Measurements from ENCODE around the gene ZFC3H1.

ZFC3H1 gene

DNA sequence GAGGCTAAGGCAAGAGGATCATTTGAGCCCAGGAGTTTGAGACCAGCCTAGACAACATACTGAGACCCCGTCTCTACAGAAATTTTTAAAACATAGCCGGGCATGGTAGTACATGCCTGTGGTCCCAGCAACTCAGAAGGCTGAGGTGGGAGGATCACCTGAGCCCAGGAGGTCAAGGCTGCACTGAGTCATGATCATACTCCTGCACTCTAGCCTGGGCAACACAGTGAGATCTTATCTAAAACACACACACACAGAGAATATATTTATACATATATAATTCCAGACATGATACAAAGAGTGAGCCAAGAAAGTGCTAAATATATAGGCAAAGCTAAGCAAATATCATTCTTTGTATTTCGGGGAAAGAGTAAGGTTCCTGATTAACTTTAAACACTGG lies 9.4 kb downstream of the ZFC3H1 start:
- TF ChIP-seq POU6F1 (CRISPR knock-in tag; IDR thresholded peaks at IDR 0.05; ENCODE audit: borderline replicate concordance, low read depth): no peak
- no peak for ATAC-seq

DNA sequence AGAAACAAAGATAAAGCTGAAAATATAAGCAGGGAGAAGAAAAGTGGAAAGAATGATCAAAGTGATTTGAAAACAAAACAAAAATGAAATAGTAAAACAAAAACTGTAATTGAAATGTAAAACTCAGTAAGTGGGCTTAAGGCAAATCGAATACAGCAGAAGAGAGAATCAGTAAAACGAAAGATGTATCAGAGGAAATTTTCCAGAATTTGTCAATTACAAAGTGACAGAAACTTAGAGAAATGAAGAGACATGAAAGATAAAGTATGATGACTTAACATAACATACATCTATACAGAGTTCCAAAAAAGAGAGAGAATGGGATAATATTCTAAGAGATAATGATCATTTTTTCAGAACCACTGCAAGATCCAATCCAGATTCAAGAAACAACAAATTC lies 10.5 kb downstream of the ZFC3H1 start:
- ATAC-seq: no peak
- TF ChIP-seq ZFP30 (CRISPR knock-in tag; IDR thresholded peaks at IDR 0.05): peak; percentile 99
- no peak for TF ChIP-seq GLIS3 (CRISPR knock-in tag; IDR thresholded peaks at IDR 0.05)
- no peak for TF ChIP-seq ESRRG (CRISPR knock-in tag; IDR thresholded peaks at IDR 0.05)

GRCh38 chr12:71652656-71653055 lies 11.0 kb downstream of the ZFC3H1 start:
- no peak for ATAC-seq
- TF ChIP-seq ZFP3 (CRISPR knock-in tag; IDR thresholded peaks at IDR 0.05): no peak

- no peak for TF ChIP-seq CSDC2 (CRISPR knock-in tag; IDR thresholded peaks at IDR 0.05)
- TF ChIP-seq OSR1 (CRISPR knock-in tag; IDR thresholded peaks at IDR 0.05): no peak
- TF ChIP-seq ISL1 (CRISPR knock-in tag; IDR thresholded peaks at IDR 0.05): no peak
- no peak for TF ChIP-seq ZNF8 (CRISPR knock-in tag; IDR thresholded peaks at IDR 0.05)
- TF ChIP-seq, protein P1, sequence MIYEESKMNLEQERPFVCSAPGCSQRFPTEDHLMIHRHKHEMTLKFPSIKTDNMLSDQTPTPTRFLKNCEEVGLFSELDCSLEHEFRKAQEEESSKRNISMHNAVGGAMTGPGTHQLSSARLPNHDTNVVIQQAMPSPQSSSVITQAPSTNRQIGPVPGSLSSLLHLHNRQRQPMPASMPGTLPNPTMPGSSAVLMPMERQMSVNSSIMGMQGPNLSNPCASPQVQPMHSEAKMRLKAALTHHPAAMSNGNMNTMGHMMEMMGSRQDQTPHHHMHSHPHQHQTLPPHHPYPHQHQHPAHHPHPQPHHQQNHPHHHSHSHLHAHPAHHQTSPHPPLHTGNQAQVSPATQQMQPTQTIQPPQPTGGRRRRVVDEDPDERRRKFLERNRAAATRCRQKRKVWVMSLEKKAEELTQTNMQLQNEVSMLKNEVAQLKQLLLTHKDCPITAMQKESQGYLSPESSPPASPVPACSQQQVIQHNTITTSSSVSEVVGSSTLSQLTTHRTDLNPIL (CRISPR knock-in tag; IDR thresholded peaks at IDR 0.05; ENCODE audit: low read depth): no peak
- no peak for TF ChIP-seq TOX (CRISPR knock-in tag; IDR thresholded peaks at IDR 0.05; ENCODE audit: borderline replicate concordance)
- TF ChIP-seq GLIS3 (CRISPR knock-in tag; IDR thresholded peaks at IDR 0.05): no peak
- TF ChIP-seq, protein P2, sequence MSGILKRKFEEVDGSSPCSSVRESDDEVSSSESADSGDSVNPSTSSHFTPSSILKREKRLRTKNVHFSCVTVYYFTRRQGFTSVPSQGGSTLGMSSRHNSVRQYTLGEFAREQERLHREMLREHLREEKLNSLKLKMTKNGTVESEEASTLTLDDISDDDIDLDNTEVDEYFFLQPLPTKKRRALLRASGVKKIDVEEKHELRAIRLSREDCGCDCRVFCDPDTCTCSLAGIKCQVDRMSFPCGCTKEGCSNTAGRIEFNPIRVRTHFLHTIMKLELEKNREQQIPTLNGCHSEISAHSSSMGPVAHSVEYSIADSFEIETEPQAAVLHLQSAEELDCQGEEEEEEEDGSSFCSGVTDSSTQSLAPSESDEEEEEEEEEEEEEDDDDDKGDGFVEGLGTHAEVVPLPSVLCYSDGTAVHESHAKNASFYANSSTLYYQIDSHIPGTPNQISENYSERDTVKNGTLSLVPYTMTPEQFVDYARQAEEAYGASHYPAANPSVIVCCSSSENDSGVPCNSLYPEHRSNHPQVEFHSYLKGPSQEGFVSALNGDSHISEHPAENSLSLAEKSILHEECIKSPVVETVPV (CRISPR knock-in tag; IDR thresholded peaks at IDR 0.05): no peak
- no peak for TF ChIP-seq ESRRG (CRISPR knock-in tag; IDR thresholded peaks at IDR 0.05)
- TF ChIP-seq SNAI2 (CRISPR knock-in tag; IDR thresholded peaks at IDR 0.05): no peak
- no peak for TF ChIP-seq ZNF70 (CRISPR knock-in tag; IDR thresholded peaks at IDR 0.05)
- TF ChIP-seq ZNF565 (CRISPR knock-in tag; conservative IDR thresholded peaks at IDR 0.05; ENCODE audit: low read depth): no peak
- no peak for TF ChIP-seq BACH2 (CRISPR knock-in tag; IDR thresholded peaks at IDR 0.05; ENCODE audit: borderline replicate concordance)
- ATAC-seq: no peak
Observed at GRCh38 chr12:71649401-71649800, 14.2 kb downstream of the ZFC3H1 start.

- no peak for ATAC-seq
- TF ChIP-seq SNAI2 (CRISPR knock-in tag; IDR thresholded peaks at IDR 0.05) (no peak), CSDC2 (CRISPR knock-in tag; IDR thresholded peaks at IDR 0.05) (no peak), RARB (CRISPR knock-in tag; IDR thresholded peaks at IDR 0.05) (no peak), ZNF565 (CRISPR knock-in tag; conservative IDR thresholded peaks at IDR 0.05; ENCODE audit: low read depth) (no peak), TOX (CRISPR knock-in tag; IDR thresholded peaks at IDR 0.05; ENCODE audit: borderline replicate concordance) (no peak), POU6F1 (CRISPR knock-in tag; IDR thresholded peaks at IDR 0.05; ENCODE audit: borderline replicate concordance, low read depth) (no peak), ZNF8 (CRISPR knock-in tag; IDR thresholded peaks at IDR 0.05) (no peak), ZC3H10 (CRISPR knock-in tag; IDR thresholded peaks at IDR 0.05) (no peak), ISL1 (CRISPR knock-in tag; IDR thresholded peaks at IDR 0.05) (no peak), PATZ1 (CRISPR knock-in tag; IDR thresholded peaks at IDR 0.05; ENCODE audit: borderline replicate concordance) (no peak), BACH2 (CRISPR knock-in tag; IDR thresholded peaks at IDR 0.05; ENCODE audit: borderline replicate concordance) (no peak), OSR1 (CRISPR knock-in tag; IDR thresholded peaks at IDR 0.05) (no peak), ZFP3 (CRISPR knock-in tag; IDR thresholded peaks at IDR 0.05) (no peak)
- TF ChIP-seq, protein P2 (CRISPR knock-in tag; IDR thresholded peaks at IDR 0.05): no peak
- TF ChIP-seq, protein P3, sequence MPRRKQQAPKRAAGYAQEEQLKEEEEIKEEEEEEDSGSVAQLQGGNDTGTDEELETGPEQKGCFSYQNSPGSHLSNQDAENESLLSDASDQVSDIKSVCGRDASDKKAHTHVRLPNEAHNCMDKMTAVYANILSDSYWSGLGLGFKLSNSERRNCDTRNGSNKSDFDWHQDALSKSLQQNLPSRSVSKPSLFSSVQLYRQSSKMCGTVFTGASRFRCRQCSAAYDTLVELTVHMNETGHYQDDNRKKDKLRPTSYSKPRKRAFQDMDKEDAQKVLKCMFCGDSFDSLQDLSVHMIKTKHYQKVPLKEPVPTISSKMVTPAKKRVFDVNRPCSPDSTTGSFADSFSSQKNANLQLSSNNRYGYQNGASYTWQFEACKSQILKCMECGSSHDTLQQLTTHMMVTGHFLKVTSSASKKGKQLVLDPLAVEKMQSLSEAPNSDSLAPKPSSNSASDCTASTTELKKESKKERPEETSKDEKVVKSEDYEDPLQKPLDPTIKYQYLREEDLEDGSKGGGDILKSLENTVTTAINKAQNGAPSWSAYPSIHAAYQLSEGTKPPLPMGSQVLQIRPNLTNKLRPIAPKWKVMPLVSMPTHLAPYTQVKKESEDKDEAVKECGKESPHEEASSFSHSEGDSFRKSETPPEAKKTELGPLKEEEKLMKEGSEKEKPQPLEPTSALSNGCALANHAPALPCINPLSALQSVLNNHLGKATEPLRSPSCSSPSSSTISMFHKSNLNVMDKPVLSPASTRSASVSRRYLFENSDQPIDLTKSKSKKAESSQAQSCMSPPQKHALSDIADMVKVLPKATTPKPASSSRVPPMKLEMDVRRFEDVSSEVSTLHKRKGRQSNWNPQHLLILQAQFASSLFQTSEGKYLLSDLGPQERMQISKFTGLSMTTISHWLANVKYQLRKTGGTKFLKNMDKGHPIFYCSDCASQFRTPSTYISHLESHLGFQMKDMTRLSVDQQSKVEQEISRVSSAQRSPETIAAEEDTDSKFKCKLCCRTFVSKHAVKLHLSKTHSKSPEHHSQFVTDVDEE (CRISPR knock-in tag; IDR thresholded peaks at IDR 0.05): no peak
Observed at GRCh38 chr12:71648537-71648936, 15.1 kb downstream of the ZFC3H1 start.

All from SK-N-SH treated with all-trans-retinoic acid at 6 μM for 48 hours (cell line).